ENCODE results near the gene AQP12A. TPM values are rescaled to one million over a fixed set of nuclear protein-coding genes. Genes with fewer than 3 reads are reported as not detected.

The AQP12A gene
- total and polyA plus RNA-seq, 12 donors: not detected

- 75 to 94% (median 89%) methylated on average over 8 to 10 of the region's 10 CpGs for WGBS, 4 donors
- intact Hi-C loops (cut with DNase I): no loop called here
- Histone ChIP-seq H3K4me1 (replicated peaks in 1 of 2) (no peaks in the 10 kb centered on the region), H3K36me3 (replicated peaks in 1 of 2) (no peaks in the 10 kb centered on the region), H3K27ac (no peak overlapping the region), H3K4me3 (no peak overlapping the region), H3K9me3 (replicated peaks in 1 of 3) (no peaks in the 10 kb centered on the region), H3K27me3 (peaks cover 5% of the 10 kb centered on the region)
- DNase-seq: peak in 1 of 7 donors; percentile 9
- TF ChIP-seq POLR2A (IDR thresholded peaks at IDR 0.05) (no peak), CTCF (IDR thresholded peaks at IDR 0.05) (no peak)
Measured at GRCh38 chr2:240645801-240646175, 45.9 kb upstream of the AQP12A start.

- 63 to 83% (median 79%) methylated on average over 4 to 36 of the region's 36 CpGs for WGBS, 4 donors
- H3K36me3 ChIP-seq (replicated peaks in 1 of 2): no peaks in the 10 kb centered on the region
- H3K27me3 ChIP-seq: peaks cover 5% of the 10 kb centered on the region
- intact Hi-C loops (cut with DNase I): no loop called here
- no peak for TF ChIP-seq CTCF (IDR thresholded peaks at IDR 0.05)
- TF ChIP-seq POLR2A (IDR thresholded peaks at IDR 0.05): no peak
- H3K9me3 ChIP-seq (replicated peaks in 1 of 3): no peaks in the 10 kb centered on the region
- no peak overlapping the region for H3K27ac ChIP-seq
- H3K4me3 ChIP-seq: no peak overlapping the region
- no peaks in the 10 kb centered on the region for H3K4me1 ChIP-seq (replicated peaks in 1 of 2)
- peak in 2 of 7 donors; percentile 3 to 39 for DNase-seq
Measured at GRCh38 chr2:240646176-240646899, 45.3 kb upstream of the AQP12A start.

GRCh38 chr2:240646900-240647502, 44.7 kb upstream of the AQP12A start:
- WGBS, 4 donors: 77 to 95% (median 81%) methylated on average over 6 to 30 of the region's 30 CpGs

More at GRCh38 chr2:240646900-240647502, 44.7 kb upstream of the AQP12A start:
- no peaks in the 10 kb centered on the region for H3K9me3 ChIP-seq (replicated peaks in 1 of 3)
- H3K4me1 ChIP-seq (replicated peaks in 1 of 2): no peaks in the 10 kb centered on the region
- H3K27me3 ChIP-seq: peaks cover 5% of the 10 kb centered on the region
- no peak overlapping the region for H3K27ac ChIP-seq
- H3K36me3 ChIP-seq (replicated peaks in 1 of 2): no peaks in the 10 kb centered on the region
- no peak overlapping the region for H3K4me3 ChIP-seq
- intact Hi-C loops (cut with DNase I): no loop called here
- peak in 2 of 7 donors; percentile 5 to 17 for DNase-seq
- TF ChIP-seq POLR2A (IDR thresholded peaks at IDR 0.05): no peak
- no peak for TF ChIP-seq CTCF (IDR thresholded peaks at IDR 0.05)

All from adrenal gland (tissue), 12 donors.